IMR-90 (cell line): ENCODE data around the gene PAX1. TPM values are rescaled to one million over a fixed set of nuclear protein-coding genes. Genes with fewer than 3 reads are reported as not detected.

Source experiments
- ATAC-seq: fragments of 200-7000 bp; cut with Tn5 transposase; 2 replicates; pipeline ENCODE4 v1.9.1; 2020; ENCODE audit warnings: low read depth, mild to moderate bottlenecking, moderate library complexity
- BruUV-seq: library from RNA; stranded (reverse); fragments of 400-500 nt; replicated peaks from 2 replicates; lab custom pipeline; 2021; lab: Mats Ljungman, UMichigan
- CTCF ChIA-PET: fragments of 300-600 bp; formaldehyde crosslinking; extraction: SDS; loops from one replicate; lab custom pipeline; 2021; ENCODE audit warnings: antibody characterized with exemption; lab: Yijun Ruan, JAX
- POLR2A ChIA-PET: fragments of 300-600 bp; sonication (Branson Sonifier 250); formaldehyde crosslinking; loops from one replicate; lab custom pipeline; 2022; ENCODE audit warnings: antibody characterized with exemption; ENCODE audit not compliant: unreplicated experiment; lab: Charles Lee
- DNase-seq: peaks from one replicate; pipeline ENCODE4 v3.0.0; 2013
- H2AFZ ChIP-seq: replicated peaks from 2 replicates; pipeline ENCODE3; 2013; ENCODE audit warnings: low read length, mild to moderate bottlenecking; ENCODE audit not compliant: poor library complexity
- H2AK5ac ChIP-seq: 2 replicates; pipeline ENCODE4 v1.6.1; 2013; ENCODE audit warnings: low read depth, low read length, inconsistent platforms
- H2AK9ac ChIP-seq: replicated peaks from 2 replicates; pipeline ENCODE3; 2013; ENCODE audit warnings: mild to moderate bottlenecking, low read depth, low read length, moderate library complexity; ENCODE audit not compliant: poor library complexity
- H2BK120ac ChIP-seq: 2 replicates; pipeline ENCODE4 v1.6.1; 2013; ENCODE audit warnings: low read depth, low read length, inconsistent platforms
- H2BK15ac ChIP-seq: 3 replicates; pipeline ENCODE4 v1.6.1; 2013; ENCODE audit warnings: low read depth, low read length, inconsistent platforms
- H2BK20ac ChIP-seq: 2 replicates; pipeline ENCODE4 v1.6.1; 2013; ENCODE audit warnings: low read depth, mild to moderate bottlenecking, inconsistent platforms, low read length, moderate library complexity
- H2BK5ac ChIP-seq: 2 replicates; pipeline ENCODE4 v1.6.1; 2013; ENCODE audit warnings: mild to moderate bottlenecking, low read depth, low read length, inconsistent platforms; ENCODE audit not compliant: poor library complexity, severe bottlenecking
- H3K14ac ChIP-seq: replicated peaks from 2 replicates; pipeline ENCODE4 v1.6.1; 2013; ENCODE audit warnings: low read depth, low read length, inconsistent platforms
- H3K18ac ChIP-seq: 2 replicates; pipeline ENCODE4 v1.6.1; 2013; ENCODE audit warnings: low read depth, low read length, control low read depth
- H3K23ac ChIP-seq: 2 replicates; pipeline ENCODE4 v1.6.1; 2013; ENCODE audit warnings: low read depth, low read length, inconsistent platforms
- H3K27ac ChIP-seq: 2 replicates; pipeline ENCODE4 v1.5.1; 2013; ENCODE audit warnings: mild to moderate bottlenecking, control low read depth, low read length; ENCODE audit not compliant: insufficient read depth
- H3K27me3 ChIP-seq: 2 replicates; pipeline ENCODE4 v1.6.1; 2013; ENCODE audit warnings: low read length; ENCODE audit not compliant: control insufficient read depth, insufficient read depth
- H3K36me3 ChIP-seq: 2 replicates; pipeline ENCODE4 v1.6.1; 2013; ENCODE audit warnings: low read length, mixed read lengths; ENCODE audit not compliant: control insufficient read depth, insufficient read depth
- H3K4ac ChIP-seq: 2 replicates; pipeline ENCODE4 v1.6.1; 2013; ENCODE audit warnings: low read depth, low read length, inconsistent platforms
- H3K4me1 ChIP-seq: 2 replicates; pipeline ENCODE4 v1.6.1; 2013; ENCODE audit warnings: low read length, mixed read lengths; ENCODE audit not compliant: control insufficient read depth, insufficient read depth
- H3K4me2 ChIP-seq: 2 replicates; pipeline ENCODE4 v1.6.1; 2013; ENCODE audit warnings: low read depth, mild to moderate bottlenecking, control low read depth, low read length, moderate library complexity
- H3K4me3 ChIP-seq: 2 replicates; pipeline ENCODE4 v1.5.1; 2013; ENCODE audit warnings: low read depth, mild to moderate bottlenecking, control low read depth, low read length, moderate library complexity; ENCODE audit not compliant: insufficient read depth
- H3K56ac ChIP-seq: 2 replicates; pipeline ENCODE4 v1.6.1; 2013; ENCODE audit warnings: low read length, inconsistent platforms; ENCODE audit not compliant: insufficient read depth; ENCODE audit errors: extremely low read depth
- H3K79me1 ChIP-seq, 2 experiments: 2 replicates each; pipeline ENCODE4 v1.6.1; 2013; ENCODE audit warnings: low read length in 2 of 2, inconsistent platforms in 1 of 2, low read depth in 1 of 2
- H3K9ac ChIP-seq: 2 replicates; pipeline ENCODE4 v1.6.1; 2013; ENCODE audit warnings: low read depth, low read length, control low read depth
- H3K9me1 ChIP-seq: 2 replicates; pipeline ENCODE4 v1.6.1; 2013; ENCODE audit warnings: low read length, inconsistent platforms; ENCODE audit not compliant: insufficient read depth
- H3K9me3 ChIP-seq: 2 replicates; pipeline ENCODE4 v1.6.1; 2013; ENCODE audit warnings: low read length; ENCODE audit not compliant: control insufficient read depth, insufficient read depth
- H4K20me1 ChIP-seq: 2 replicates; pipeline ENCODE4 v1.6.1; 2013; ENCODE audit warnings: low read length, inconsistent platforms; ENCODE audit not compliant: insufficient read depth
- H4K5ac ChIP-seq: 2 replicates; pipeline ENCODE4 v1.6.1; 2013; ENCODE audit warnings: mild to moderate bottlenecking, low read depth, low read length, control low read depth
- H4K8ac ChIP-seq, 2 experiments: 2 replicates each; pipeline ENCODE4 v1.6.1; 2013; ENCODE audit warnings: low read depth in 2 of 2, low read length in 2 of 2, control low read depth in 1 of 2, inconsistent platforms in 1 of 2
- H4K91ac ChIP-seq: 2 replicates; pipeline ENCODE4 v1.6.1; 2013; ENCODE audit warnings: low read depth, low read length, inconsistent platforms; ENCODE audit not compliant: insufficient read depth
- BHLHE40 ChIP-seq: fragments of 150-350 bp; IDR thresholded peaks from 2 replicates; pipeline ENCODE4 v1.6.1; 2016; ENCODE audit warnings: mild to moderate bottlenecking, low read depth, low read length
- CHD1 ChIP-seq: IDR thresholded peaks from 2 replicates; pipeline ENCODE4 v1.6.1; 2012; ENCODE audit warnings: low read depth, low read length, improper control_type of control experiment
- FOS ChIP-seq: fragments of 150-350 bp; IDR thresholded peaks from 2 replicates; pipeline ENCODE4 v1.6.1; 2016; ENCODE audit warnings: low read depth, low read length
- POLR2A ChIP-seq: IDR thresholded peaks from 2 replicates; pipeline ENCODE4 v1.6.1; 2012; ENCODE audit warnings: mild to moderate bottlenecking, low read depth, low read length
- RAD21 ChIP-seq: IDR thresholded peaks from 2 replicates; pipeline ENCODE4 v1.6.1; 2012; ENCODE audit warnings: low read length, improper control_type of control experiment
- RCOR1 ChIP-seq: IDR thresholded peaks from 2 replicates; pipeline ENCODE4 v1.6.1; 2012; ENCODE audit warnings: mild to moderate bottlenecking, low read length, improper control_type of control experiment; ENCODE audit not compliant: insufficient replicate concordance
- RFX5 ChIP-seq: IDR thresholded peaks from 2 replicates; pipeline ENCODE4 v1.8.0; 2012; ENCODE audit warnings: low read depth, mild to moderate bottlenecking, low read length, moderate library complexity
- SMC3 ChIP-seq: fragments of 150-350 bp; IDR thresholded peaks from 2 replicates; pipeline ENCODE4 v1.6.1; 2016; ENCODE audit warnings: low read depth, mild to moderate bottlenecking, antibody characterized with exemption, low read length, moderate library complexity
- WGBS, 2 experiments: methylation state at CpG; one replicate each; pipeline versions ENCODE4 v1.1.5 to v1.1.7; 2013; ENCODE audit warnings: missing lambda C conversion rate in 2 of 2; ENCODE audit not compliant: insufficient read length in 1 of 2; ENCODE audit errors: extremely low coverage in 2 of 2; 5-methylcytosine and 5-hydroxymethylcytosine counted together
- dilution Hi-C: fragments of 300-500 bp; cut with HindIII; formaldehyde crosslinking; loops from one replicate; pipeline ENCODE4 v1.14.3; 2018; ENCODE audit warnings: low sequenced_read_pairs; ENCODE audit not compliant: unreplicated experiment
- in situ Hi-C: fragments of 300-500 bp; cut with MboI; formaldehyde crosslinking; loops from 3 replicates; pipeline ENCODE4 v1.14.3; 2019; ENCODE audit warnings: low sequenced_read_pairs, inconsistent platforms, mixed read lengths
- intact Hi-C: fragments of 100-400 bp; cut with micrococcal nuclease; formaldehyde crosslinking; loops from 2 replicates; pipeline ENCODE4 v1.10.0; 2022
- microRNA-seq, 2 experiments: library from miRNA; stranded (forward) in 1 of 2; unstranded in 1 of 2; fragments of 10-50 nt in 1 of 2; fragments of <30 nt in 1 of 2; gene quantifications in 1 of 2; microRNA quantifications in 1 of 2; one replicate each; pipeline versions ENCODE3 to v1.1.0; 2013 to 2020; ENCODE audit not compliant: insufficient read depth in 1 of 2, insufficient read length in 1 of 2, unreplicated experiment in 1 of 2
- polyA plus RNA-seq, 3 experiments: library from polyadenylated mRNA; depleted of rRNA; stranded (reverse); fragments of >200 nt; gene quantifications; 2 replicates each; pipeline ENCODE4 v1.2.3, GENCODE V29; 2012; ENCODE audit warnings: low replicate concordance in 1 of 3
- small RNA-seq, 5 experiments: library from RNA; depleted of rRNA; stranded (forward); fragments of <200 nt; gene quantifications; one replicate each; pipeline ENCODE3, GENCODE V24; 2012
- total RNA-seq: library from RNA; depleted of rRNA; stranded (reverse); fragments of >200 nt; gene quantifications from 2 replicates; pipeline ENCODE4 v1.2.3, GENCODE V29; 2012; rRNA removed
- TF ChIP-seq, protein P1 (sequence below): fragments of 150-350 bp; IDR thresholded peaks from 2 replicates; pipeline ENCODE4 v1.6.1; 2017; ENCODE audit warnings: mild to moderate bottlenecking, antibody characterized with exemption, low read length, low read depth

PAX1 gene
- total and polyA plus RNA-seq, 2 of the 4 experiments (the other 2 are of a cell fraction) = not detected

DNA sequence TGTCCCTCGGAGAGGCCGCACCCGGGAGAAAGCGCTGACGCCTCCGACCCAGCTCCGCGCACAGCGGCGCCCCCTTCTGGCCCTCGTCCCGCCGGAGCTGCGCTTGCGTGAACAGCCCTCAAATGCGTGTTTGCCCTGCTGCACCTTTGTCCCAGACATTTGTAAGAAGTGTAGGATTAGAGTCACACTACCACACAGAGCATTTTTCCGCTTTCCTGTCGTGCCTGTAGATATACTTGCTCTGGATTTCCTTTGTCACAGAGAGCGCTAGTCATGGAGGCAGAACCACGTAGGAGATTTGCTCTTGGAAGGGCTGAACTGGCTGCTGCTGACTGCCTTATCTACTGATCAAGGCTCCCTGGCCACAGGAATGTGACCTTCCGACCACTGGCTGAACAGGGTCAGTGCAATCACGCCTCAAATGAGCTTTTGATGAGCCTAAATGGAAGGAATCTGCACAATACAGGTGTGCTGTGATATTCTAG lies 62.3 kb downstream of the PAX1 start:
- Histone ChIP-seq H2BK120ac (no peak overlapping the region), H2BK15ac (no peak overlapping the region), H3K23ac (no peak overlapping the region), H3K18ac (no peak overlapping the region), H2BK5ac (no peak overlapping the region), H4K5ac (no peak overlapping the region), H2AK9ac (no peak overlapping the region), H3K9ac (no peak overlapping the region), H3K27ac (no peak overlapping the region), H3K9me3 (peaks cover 22% of the 10 kb centered on the region), H2BK20ac (no peak overlapping the region), H3K79me1 (no peaks in the 10 kb centered on the region), H4K91ac (no peak overlapping the region), H4K8ac (no peak overlapping the region), H3K56ac (no peak overlapping the region), H3K4me2 (no peak overlapping the region), H3K14ac (no peak overlapping the region), H3K27me3 (no peaks in the 10 kb centered on the region), H3K36me3 (no peaks in the 10 kb centered on the region), H3K4me3 (no peak overlapping the region), H2AK5ac (no peak overlapping the region), H3K4ac (no peak overlapping the region), H3K4me1 (no peaks in the 10 kb centered on the region), H4K20me1 (no peaks in the 10 kb centered on the region), H2AFZ (no peak overlapping the region), H3K9me1 (no peaks in the 10 kb centered on the region)
- TF ChIP-seq RFX5 (no peak), RCOR1 (no peak), POLR2A (no peak), BHLHE40 (no peak), SMC3 (no peak), FOS (no peak), RAD21 (no peak), CHD1 (no peak)
- TF ChIP-seq, protein P1, sequence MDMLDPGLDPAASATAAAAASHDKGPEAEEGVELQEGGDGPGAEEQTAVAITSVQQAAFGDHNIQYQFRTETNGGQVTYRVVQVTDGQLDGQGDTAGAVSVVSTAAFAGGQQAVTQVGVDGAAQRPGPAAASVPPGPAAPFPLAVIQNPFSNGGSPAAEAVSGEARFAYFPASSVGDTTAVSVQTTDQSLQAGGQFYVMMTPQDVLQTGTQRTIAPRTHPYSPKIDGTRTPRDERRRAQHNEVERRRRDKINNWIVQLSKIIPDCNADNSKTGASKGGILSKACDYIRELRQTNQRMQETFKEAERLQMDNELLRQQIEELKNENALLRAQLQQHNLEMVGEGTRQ = no peak
- dilution Hi-C loops (no loop called here), intact Hi-C loops (no loop called here), in situ Hi-C loops (no loop called here)
- ChIA-PET POLR2A (no interaction called here), CTCF (no interaction called here)
- WGBS, 2 experiments = no CpG with 5 or more reads among the region's 22 CpGs
- BruUV-seq = no TSS peak
- DNase-seq (no peak), ATAC-seq (no peak)

Small RNA genes within 50 kb of the gene (microRNA-seq; reads per million reads assigned to microRNA genes)
- gene RPL41P1 (ENCODE audit: insufficient read depth, insufficient read length) = not detected

Small RNA genes within 50 kb of the gene (small RNA-seq; reads per million reads assigned to genes)
- 0 reads per million in 5 experiments for gene RPL41P1

Other genes with a start within 250 kb of the PAX1 start
- not detected in 2 replicates for gene NKX2-2, start 191.6 kb upstream of the PAX1 start, total RNA-seq
- not detected in 2 replicates for gene NKX2-2, start 191.6 kb upstream of the PAX1 start, polyA plus RNA-seq (2012; rRNA removed)